Measurements from ENCODE around the gene NDC1.

The NDC1 gene

GRCh38 chr1:53719469-53719868, 118.6 kb downstream of the NDC1 start:
- no peaks in the 10 kb centered on the region for H3K79me2 ChIP-seq (ENCODE audit: insufficient read depth, low read depth)
- H4K20me1 ChIP-seq (ENCODE audit: insufficient read depth): no peaks in the 10 kb centered on the region
- H3K4me2 ChIP-seq: no peak overlapping the region
- H3K36me3 ChIP-seq (ENCODE audit: insufficient read depth): no peaks in the 10 kb centered on the region
- no peak overlapping the region for H2AFZ ChIP-seq (ENCODE audit: low read depth)
- H3K4me3 ChIP-seq (IDR thresholded peaks at IDR 0.05; ENCODE audit: insufficient read depth, low read depth, low read length): no peak overlapping the region
- no peak overlapping the region for H3K27ac ChIP-seq
- no peak for TF ChIP-seq CTCF (conservative IDR thresholded peaks at IDR 0.05; ENCODE audit: low read depth, low read length)
- H3K27me3 ChIP-seq (ENCODE audit: insufficient read depth, low read depth): no peaks in the 10 kb centered on the region
- H3K4me1 ChIP-seq (ENCODE audit: low read depth, poor library complexity, severe bottlenecking): no peaks in the 10 kb centered on the region
- no peak overlapping the region for H3K9ac ChIP-seq

GRCh38 chr1:53718443-53718842, 119.7 kb downstream of the NDC1 start:
- Histone ChIP-seq H3K9ac (no peak overlapping the region), H3K4me1 (ENCODE audit: low read depth, poor library complexity, severe bottlenecking) (no peaks in the 10 kb centered on the region), H2AFZ (ENCODE audit: low read depth) (no peak overlapping the region), H3K4me3 (IDR thresholded peaks at IDR 0.05; ENCODE audit: insufficient read depth, low read depth, low read length) (no peak overlapping the region), H3K4me2 (no peak overlapping the region), H3K27ac (no peak overlapping the region), H3K36me3 (ENCODE audit: insufficient read depth) (no peaks in the 10 kb centered on the region), H4K20me1 (ENCODE audit: insufficient read depth) (no peaks in the 10 kb centered on the region), H3K79me2 (ENCODE audit: insufficient read depth, low read depth) (no peaks in the 10 kb centered on the region), H3K27me3 (ENCODE audit: insufficient read depth, low read depth) (no peaks in the 10 kb centered on the region)
- no peak for TF ChIP-seq CTCF (conservative IDR thresholded peaks at IDR 0.05; ENCODE audit: low read depth, low read length)

- H3K4me1 ChIP-seq (ENCODE audit: low read depth, poor library complexity, severe bottlenecking): no peaks in the 10 kb centered on the region
- H3K27ac ChIP-seq: no peak overlapping the region
- H3K4me2 ChIP-seq: no peak overlapping the region
- H3K9ac ChIP-seq: no peak overlapping the region
- H3K27me3 ChIP-seq (ENCODE audit: insufficient read depth, low read depth): no peaks in the 10 kb centered on the region
- H2AFZ ChIP-seq (ENCODE audit: low read depth): no peak overlapping the region
- no peak overlapping the region for H3K4me3 ChIP-seq (IDR thresholded peaks at IDR 0.05; ENCODE audit: insufficient read depth, low read depth, low read length)
- H4K20me1 ChIP-seq (ENCODE audit: insufficient read depth): no peaks in the 10 kb centered on the region
- no peaks in the 10 kb centered on the region for H3K79me2 ChIP-seq (ENCODE audit: insufficient read depth, low read depth)
- no peak for TF ChIP-seq CTCF (conservative IDR thresholded peaks at IDR 0.05; ENCODE audit: low read depth, low read length)
- no peaks in the 10 kb centered on the region for H3K36me3 ChIP-seq (ENCODE audit: insufficient read depth)
Observed at GRCh38 chr1:53717025-53717804, 120.9 kb downstream of the NDC1 start.

- Histone ChIP-seq H4K20me1 (ENCODE audit: insufficient read depth) (no peaks in the 10 kb centered on the region), H3K4me3 (IDR thresholded peaks at IDR 0.05; ENCODE audit: insufficient read depth, low read depth, low read length) (no peak overlapping the region), H3K27ac (no peak overlapping the region), H3K79me2 (ENCODE audit: insufficient read depth, low read depth) (no peaks in the 10 kb centered on the region), H3K36me3 (ENCODE audit: insufficient read depth) (no peaks in the 10 kb centered on the region), H3K27me3 (ENCODE audit: insufficient read depth, low read depth) (no peaks in the 10 kb centered on the region), H2AFZ (ENCODE audit: low read depth) (no peak overlapping the region), H3K9ac (no peak overlapping the region), H3K4me2 (no peak overlapping the region), H3K4me1 (ENCODE audit: low read depth, poor library complexity, severe bottlenecking) (no peaks in the 10 kb centered on the region)
- no peak for TF ChIP-seq CTCF (conservative IDR thresholded peaks at IDR 0.05; ENCODE audit: low read depth, low read length)
Observed at GRCh38 chr1:53716150-53716549, 121.9 kb downstream of the NDC1 start.

All from KMS-11 (cell line).